ENCODE measurements around the gene MACROD2. TPM values are rescaled to one million over a fixed set of nuclear protein-coding genes. Genes with fewer than 3 reads are reported as not detected.

Gene MACROD2
- total and polyA plus RNA-seq, 2 donors (not counting 1 experiment from before 2014, with no cell fraction given), result 5.3 to 6.7 TPM

- POLR2A ChIA-PET, result no interaction called here
- Histone ChIP-seq H3K4me1 (ENCODE audit: control insufficient read depth in 2 of 2, insufficient read depth in 2 of 2, low read length in 2 of 2) (peaks cover 0 to 6% of the 10 kb centered on the region in 2 donors), H3K27ac (ENCODE audit: low read length in 2 of 2) (no peak overlapping the region), H3K27me3 (replicated peaks in 1 of 4; ENCODE audit: control extremely low read depth in 1 of 4, control insufficient read depth in 3 of 4, insufficient read depth in 4 of 4, low read length in 3 of 4) (no peaks in the 10 kb centered on the region), H3K9ac (ENCODE audit: low read length) (no peak overlapping the region), H2AFZ (ENCODE audit: insufficient read depth, low read depth, low read length, poor library complexity, severe bottlenecking) (no peak overlapping the region), H3K4me3 (ENCODE audit: control extremely low read depth in 1 of 5, extremely low read depth in 1 of 5, insufficient read depth in 1 of 5, low read depth in 2 of 5, low read length in 4 of 5) (no peak overlapping the region), H4K20me1 (ENCODE audit: control insufficient read depth, insufficient read depth, low read length, poor library complexity, severe bottlenecking) (no peaks in the 10 kb centered on the region), H3K4me2 (replicated peaks; ENCODE audit: low read depth, low read length, poor library complexity, severe bottlenecking) (no peak overlapping the region), H3K79me2 (ENCODE audit: control insufficient read depth, insufficient read depth, low read length) (no peaks in the 10 kb centered on the region), H3K36me3 (replicated peaks in 1 of 2; ENCODE audit: control extremely low read depth in 1 of 2, control insufficient read depth in 1 of 2, extremely low read depth in 1 of 2, insufficient read depth in 2 of 2, low read length in 1 of 2) (no peaks in the 10 kb centered on the region), H3K9me3 (ENCODE audit: control extremely low read depth in 1 of 3, control insufficient read depth in 2 of 3, insufficient read depth in 1 of 3, low read length in 2 of 3) (no peaks in the 10 kb centered on the region)
- Mint-ChIP-seq H3K4me1 (peaks cover 20% of the 10 kb centered on the region), H3K9me3 (ENCODE audit: insufficient read depth) (no peaks in the 10 kb centered on the region), H3K4me3 (no peak overlapping the region), H3K27ac (no peak overlapping the region), H3K27me3 (no peaks in the 10 kb centered on the region)
- CTCF ChIA-PET, result no interaction called here
- TF ChIP-seq, protein P1, sequence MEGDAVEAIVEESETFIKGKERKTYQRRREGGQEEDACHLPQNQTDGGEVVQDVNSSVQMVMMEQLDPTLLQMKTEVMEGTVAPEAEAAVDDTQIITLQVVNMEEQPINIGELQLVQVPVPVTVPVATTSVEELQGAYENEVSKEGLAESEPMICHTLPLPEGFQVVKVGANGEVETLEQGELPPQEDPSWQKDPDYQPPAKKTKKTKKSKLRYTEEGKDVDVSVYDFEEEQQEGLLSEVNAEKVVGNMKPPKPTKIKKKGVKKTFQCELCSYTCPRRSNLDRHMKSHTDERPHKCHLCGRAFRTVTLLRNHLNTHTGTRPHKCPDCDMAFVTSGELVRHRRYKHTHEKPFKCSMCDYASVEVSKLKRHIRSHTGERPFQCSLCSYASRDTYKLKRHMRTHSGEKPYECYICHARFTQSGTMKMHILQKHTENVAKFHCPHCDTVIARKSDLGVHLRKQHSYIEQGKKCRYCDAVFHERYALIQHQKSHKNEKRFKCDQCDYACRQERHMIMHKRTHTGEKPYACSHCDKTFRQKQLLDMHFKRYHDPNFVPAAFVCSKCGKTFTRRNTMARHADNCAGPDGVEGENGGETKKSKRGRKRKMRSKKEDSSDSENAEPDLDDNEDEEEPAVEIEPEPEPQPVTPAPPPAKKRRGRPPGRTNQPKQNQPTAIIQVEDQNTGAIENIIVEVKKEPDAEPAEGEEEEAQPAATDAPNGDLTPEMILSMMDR (IDR thresholded peaks at IDR 0.05), result no peak
- TF ChIP-seq EZH2 (IDR thresholded peaks at IDR 0.05; ENCODE audit: borderline replicate concordance, insufficient read depth, low read depth, low read length, poor library complexity, severe bottlenecking), result no peak
- ATAC-seq (ENCODE audit: low read depth), result no peak
- WGBS (ENCODE audit: insufficient coverage), result 89% methylated on average over 2 of the region's 4 CpGs
- intact Hi-C loops (cut with micrococcal nuclease), result no loop called here
- DNase-seq, result no peak
Measured at GRCh38 chr20:15191082-15191723, 1195.9 kb downstream of the MACROD2 start.

GRCh38 chr20:15195378-15195777 is 1200.1 kb downstream of the MACROD2 start:
- peaks cover 6 to 10% of the 10 kb centered on the region in 2 donors for H3K4me1 ChIP-seq (ENCODE audit: control insufficient read depth in 2 of 2, insufficient read depth in 2 of 2, low read length in 2 of 2)
- H3K4me3 Mint-ChIP-seq, result peak overlapping the region; percentile 30

More at GRCh38 chr20:15195378-15195777, 1200.1 kb downstream of the MACROD2 start:
- no peak overlapping the region for H3K4me2 ChIP-seq (replicated peaks; ENCODE audit: low read depth, low read length, poor library complexity, severe bottlenecking)
- peaks cover 28% of the 10 kb centered on the region for H3K4me1 Mint-ChIP-seq
- H3K9me3 ChIP-seq (ENCODE audit: control extremely low read depth in 1 of 3, control insufficient read depth in 2 of 3, insufficient read depth in 1 of 3, low read length in 2 of 3), result no peaks in the 10 kb centered on the region
- intact Hi-C loops (cut with micrococcal nuclease), result no loop called here
- H3K4me3 ChIP-seq (ENCODE audit: control extremely low read depth in 1 of 5, extremely low read depth in 1 of 5, insufficient read depth in 1 of 5, low read depth in 2 of 5, low read length in 4 of 5), result no peak overlapping the region
- DNase-seq (no peak), ATAC-seq (ENCODE audit: low read depth) (no peak)
- no peaks in the 10 kb centered on the region for H3K27me3 ChIP-seq (replicated peaks in 1 of 4; ENCODE audit: control extremely low read depth in 1 of 4, control insufficient read depth in 3 of 4, insufficient read depth in 4 of 4, low read length in 3 of 4)
- H3K27ac ChIP-seq (ENCODE audit: low read length in 2 of 2), result no peak overlapping the region
- ChIA-PET CTCF (no interaction called here), POLR2A (no interaction called here)
- no peaks in the 10 kb centered on the region for H4K20me1 ChIP-seq (ENCODE audit: control insufficient read depth, insufficient read depth, low read length, poor library complexity, severe bottlenecking)
- no peaks in the 10 kb centered on the region for H3K27me3 Mint-ChIP-seq
- H2AFZ ChIP-seq (ENCODE audit: insufficient read depth, low read depth, low read length, poor library complexity, severe bottlenecking), result no peak overlapping the region
- 58% methylated on average over 2 of the region's 4 CpGs for WGBS (ENCODE audit: insufficient coverage)
- no peaks in the 10 kb centered on the region for H3K79me2 ChIP-seq (ENCODE audit: control insufficient read depth, insufficient read depth, low read length)
- H3K9me3 Mint-ChIP-seq (ENCODE audit: insufficient read depth), result no peaks in the 10 kb centered on the region
- TF ChIP-seq EZH2 (IDR thresholded peaks at IDR 0.05; ENCODE audit: borderline replicate concordance, insufficient read depth, low read depth, low read length, poor library complexity, severe bottlenecking), result no peak
- TF ChIP-seq, protein P1 (IDR thresholded peaks at IDR 0.05), result no peak
- H3K27ac Mint-ChIP-seq, result no peak overlapping the region
- H3K36me3 ChIP-seq (replicated peaks in 1 of 2; ENCODE audit: control extremely low read depth in 1 of 2, control insufficient read depth in 1 of 2, extremely low read depth in 1 of 2, insufficient read depth in 2 of 2, low read length in 1 of 2), result no peaks in the 10 kb centered on the region
- H3K9ac ChIP-seq (ENCODE audit: low read length), result no peak overlapping the region
